KOPT-K1 (cell line): ENCODE data around the gene SH3PXD2B.
"Not testable (repeated sequence)": the region's sequence is repeated elsewhere in the genome, so short reads cannot be mapped to it uniquely, and the experiment has no call there.

Source experiments
- H3K27ac ChIP-seq: fragments of 200-600 bp; sonication (generic); 2 replicates; pipeline ENCODE4 v1.5.1; 2016; ENCODE audit warnings: antibody characterized with exemption, mild to moderate bottlenecking, low read depth, low read length; ENCODE audit not compliant: poor library complexity, severe bottlenecking
- H3K36me3 ChIP-seq: fragments of 200-600 bp; sonication (generic); 2 replicates; pipeline ENCODE4 v1.5.1; 2017; ENCODE audit warnings: antibody characterized with exemption, mild to moderate bottlenecking, low read length, moderate library complexity; ENCODE audit not compliant: insufficient read depth
- H3K9me3 ChIP-seq: fragments of 200-600 bp; sonication (generic); 2 replicates; pipeline ENCODE4 v1.5.1; 2017; ENCODE audit warnings: antibody characterized with exemption, low read length, mild to moderate bottlenecking; ENCODE audit not compliant: insufficient read depth, poor library complexity, severe bottlenecking

The SH3PXD2B gene

DNA sequence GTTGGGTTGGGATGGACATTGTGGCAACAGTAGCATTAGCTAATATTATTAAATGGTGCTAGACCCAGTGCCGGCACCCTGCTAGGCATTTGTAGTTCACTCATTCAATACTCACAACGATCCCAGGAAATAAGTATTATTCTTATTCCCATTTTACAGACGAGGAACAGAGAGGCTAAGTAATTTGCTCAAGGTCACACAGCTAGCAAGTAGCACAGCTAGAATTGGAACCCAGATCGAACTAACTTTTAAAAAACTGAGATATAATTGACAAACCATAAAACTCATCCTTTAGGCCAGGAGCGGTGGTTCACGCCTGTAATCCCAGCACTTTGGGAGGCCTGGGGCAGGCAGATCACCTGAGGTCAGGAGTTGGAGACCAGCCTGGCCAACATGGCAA, 79.5 kb downstream of the SH3PXD2B start:
- peaks cover 18% of the 10 kb centered on the region for H3K9me3 ChIP-seq
- H3K27ac ChIP-seq = no peak overlapping the region
- no peaks in the 10 kb centered on the region for H3K36me3 ChIP-seq

DNA sequence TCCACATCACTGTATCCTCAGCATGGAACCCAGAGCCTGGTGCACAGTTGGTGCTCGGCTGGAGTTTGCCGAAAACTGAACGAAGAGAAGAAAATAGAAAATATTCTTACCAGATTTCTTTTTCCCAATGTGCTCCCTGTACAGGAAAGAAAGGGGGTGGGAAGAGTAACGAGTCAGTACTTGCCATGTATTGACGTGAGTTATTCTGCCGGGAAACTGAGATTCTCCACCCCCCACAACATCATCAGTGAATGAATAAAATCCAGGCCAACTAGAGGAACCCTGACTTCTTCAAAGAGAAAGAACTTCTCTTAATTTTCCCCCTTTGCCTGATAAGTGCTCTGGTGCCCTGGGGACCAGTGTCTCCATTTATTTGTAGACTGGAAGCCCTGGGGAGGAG, 80.6 kb downstream of the SH3PXD2B start:
- no peaks in the 10 kb centered on the region for H3K36me3 ChIP-seq
- H3K9me3 ChIP-seq = peaks cover 18% of the 10 kb centered on the region
- no peak overlapping the region for H3K27ac ChIP-seq

DNA sequence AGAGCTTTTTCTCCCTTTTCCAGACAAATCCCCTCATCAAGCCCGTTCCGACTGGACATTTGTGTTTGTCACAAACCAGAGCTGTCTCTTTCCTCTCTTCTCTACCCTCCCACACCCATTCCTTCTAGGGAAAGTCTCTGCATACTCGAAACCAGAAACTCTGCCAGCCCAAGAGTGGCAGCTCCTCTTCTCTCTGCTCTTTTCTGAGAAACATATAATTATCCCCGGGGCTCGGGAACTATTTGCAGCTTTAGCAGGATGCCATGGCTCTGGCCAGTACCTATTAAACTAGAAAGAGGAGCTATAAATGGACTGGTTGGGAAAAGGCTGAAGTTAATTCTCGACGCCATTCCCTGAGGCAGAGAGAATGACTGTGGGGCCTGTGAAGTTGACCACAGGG, 82.6 kb downstream of the SH3PXD2B start:
- Histone ChIP-seq H3K9me3 (peaks cover 18% of the 10 kb centered on the region), H3K36me3 (no peaks in the 10 kb centered on the region), H3K27ac (no peak overlapping the region)

DNA sequence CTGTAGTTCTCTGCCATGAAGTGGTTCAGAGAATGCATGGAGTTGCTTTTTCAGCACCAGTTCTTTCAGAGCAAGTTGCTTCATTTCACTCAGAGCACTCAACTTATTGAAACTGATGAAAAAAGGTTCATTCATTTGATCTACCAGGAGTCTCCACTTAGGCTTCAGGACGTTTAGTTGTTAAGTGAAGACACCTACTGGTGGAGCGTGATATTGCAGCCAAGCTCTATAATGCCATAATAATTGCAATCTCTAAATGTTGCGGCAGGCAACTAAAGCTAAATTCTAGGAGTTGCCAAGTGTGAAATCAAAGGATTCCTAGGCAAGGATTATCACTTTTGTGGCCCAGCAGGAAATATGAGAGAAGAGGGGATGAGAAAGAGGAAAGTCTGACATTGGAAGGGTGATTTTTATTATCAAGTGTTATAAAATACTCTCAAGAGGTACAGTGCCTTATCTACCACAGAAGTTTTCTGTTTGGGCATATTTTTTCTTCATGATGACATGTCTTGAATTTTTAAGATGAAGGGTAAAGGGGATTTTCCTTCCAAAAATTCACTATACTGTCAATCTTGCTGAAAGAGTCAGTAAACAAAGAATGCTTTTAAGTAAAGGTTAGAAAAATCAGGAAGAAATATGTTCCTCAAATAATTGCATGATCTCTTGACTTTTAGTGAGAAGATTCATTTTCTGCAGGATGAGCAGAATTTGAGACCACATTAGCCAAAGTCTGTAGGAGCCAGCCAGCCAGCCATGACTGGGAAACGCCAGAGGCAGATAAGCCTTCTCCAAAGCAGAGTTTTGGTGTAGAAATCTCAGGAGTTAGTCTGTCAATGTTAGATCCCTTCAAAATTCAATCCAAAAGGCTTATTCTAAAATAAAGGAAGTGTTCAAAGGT, 83.4 kb downstream of the SH3PXD2B start:
- H3K36me3 ChIP-seq = no peaks in the 10 kb centered on the region
- H3K27ac ChIP-seq = no peak overlapping the region
- peaks cover 18% of the 10 kb centered on the region for H3K9me3 ChIP-seq

DNA sequence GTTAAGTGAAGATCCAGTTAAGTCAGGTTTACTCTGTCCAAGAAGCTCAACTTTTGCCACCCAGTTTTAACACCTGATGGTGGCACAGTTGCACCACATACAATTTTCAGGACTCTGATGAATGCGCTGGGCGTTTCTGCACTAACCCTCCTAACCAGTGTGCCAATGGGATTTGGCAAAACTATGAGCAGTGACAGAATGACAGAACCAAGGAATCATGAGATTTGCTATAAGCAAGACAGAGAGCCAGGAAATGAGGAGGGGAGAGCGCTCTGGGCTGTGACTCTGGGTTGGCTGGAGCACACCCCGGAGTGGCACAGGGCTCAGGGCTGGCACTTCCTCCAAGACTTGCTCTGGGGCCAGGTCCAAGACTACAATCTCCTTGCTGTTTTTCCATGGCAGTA, 84.1 kb downstream of the SH3PXD2B start:
- no peak overlapping the region for H3K27ac ChIP-seq
- H3K9me3 ChIP-seq = peaks cover 18% of the 10 kb centered on the region
- H3K36me3 ChIP-seq = no peaks in the 10 kb centered on the region

DNA sequence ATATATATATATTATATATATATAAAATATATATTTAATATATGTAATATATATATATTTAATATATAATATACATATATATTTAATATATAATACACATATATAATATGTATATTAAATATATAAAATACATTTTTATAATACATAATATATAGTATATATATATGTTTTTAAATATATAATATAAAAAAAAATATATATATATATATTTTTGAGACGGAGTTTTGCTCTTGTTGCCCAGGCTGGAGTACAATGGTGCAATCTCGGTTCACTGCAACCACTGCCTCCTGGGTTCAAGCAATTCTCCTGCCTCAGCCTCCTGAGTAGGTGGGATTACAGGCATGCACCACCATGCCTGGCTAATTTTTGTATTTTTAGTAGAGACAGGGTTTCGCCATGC, 85.6 kb downstream of the SH3PXD2B start:
- H3K9me3 ChIP-seq = peaks cover 18% of the 10 kb centered on the region
- H3K27ac ChIP-seq, H3K36me3 ChIP-seq: not testable (repeated sequence)

DNA sequence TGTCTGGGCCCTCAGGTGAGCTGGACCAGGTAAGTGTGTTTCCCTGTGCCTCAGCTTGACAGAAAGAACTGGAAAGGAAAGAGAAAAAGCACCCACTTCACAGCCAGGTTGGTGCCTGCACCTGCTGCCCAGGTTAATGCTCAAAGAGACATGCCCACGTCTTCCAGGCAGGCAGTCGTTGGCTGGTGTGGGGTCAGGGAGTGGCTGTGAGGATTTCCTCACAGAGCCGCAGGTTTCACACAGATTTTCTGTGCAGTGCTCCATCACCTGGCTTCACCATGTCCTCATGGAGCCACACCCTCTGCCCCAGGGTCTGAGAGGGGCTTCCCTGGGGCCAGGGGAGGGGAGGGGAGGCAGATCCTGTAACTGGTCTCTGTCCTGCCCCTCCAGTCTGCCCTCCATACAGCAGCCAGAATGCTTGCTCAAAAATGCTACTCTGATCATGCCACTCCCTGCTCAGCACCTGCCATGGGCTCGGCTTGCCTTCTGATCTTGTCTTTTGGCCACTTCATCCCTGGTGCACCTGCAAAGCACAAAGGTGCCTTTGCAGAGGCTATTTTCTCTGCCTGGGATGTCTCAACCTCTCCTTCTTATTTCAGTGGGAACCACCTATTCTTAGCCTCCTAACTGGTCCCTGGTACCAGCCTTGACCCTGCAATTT, 88.2 kb downstream of the SH3PXD2B start:
- Histone ChIP-seq H3K36me3 (no peaks in the 10 kb centered on the region), H3K27ac (no peak overlapping the region), H3K9me3 (peaks cover 10% of the 10 kb centered on the region)

DNA sequence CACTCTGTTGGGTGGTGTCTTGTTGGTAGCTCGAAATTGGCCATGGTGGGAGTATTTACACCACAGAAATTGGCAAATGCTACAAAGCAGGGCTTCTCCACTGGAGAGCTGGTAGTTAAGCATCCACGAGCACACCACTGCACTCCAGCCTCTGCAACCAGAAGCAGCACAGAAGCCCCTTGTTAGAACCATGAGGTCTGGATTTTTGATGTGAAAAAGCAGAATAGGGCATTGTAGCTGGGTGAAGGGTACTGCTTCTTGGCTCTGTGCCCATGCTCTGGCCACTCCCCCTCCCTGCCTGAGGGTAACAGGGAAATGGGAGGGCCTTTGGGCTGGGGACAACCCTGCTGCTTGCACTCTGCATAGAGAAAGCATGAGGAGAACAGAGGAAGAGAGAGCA, 89.6 kb downstream of the SH3PXD2B start:
- no peaks in the 10 kb centered on the region for H3K9me3 ChIP-seq
- no peak overlapping the region for H3K27ac ChIP-seq
- no peaks in the 10 kb centered on the region for H3K36me3 ChIP-seq

DNA sequence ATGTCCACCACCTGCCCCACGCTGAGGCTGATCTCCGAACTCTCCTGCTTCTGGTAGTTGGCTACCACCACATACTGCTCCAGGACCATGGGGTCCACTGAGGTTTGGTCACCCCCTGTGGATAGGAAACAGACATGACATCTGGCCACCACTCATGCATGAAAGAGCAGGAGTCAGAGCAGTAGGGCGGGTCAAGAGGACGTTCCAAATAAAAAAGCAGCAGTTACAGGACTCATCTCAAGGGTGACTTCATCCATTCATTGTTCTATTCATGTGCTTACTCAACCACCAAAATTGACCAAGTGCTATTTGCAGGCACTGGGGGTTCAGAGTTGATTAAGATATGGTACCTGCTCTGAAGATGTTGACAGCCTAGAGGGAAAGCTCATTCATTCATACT, 91.6 kb downstream of the SH3PXD2B start:
- H3K36me3 ChIP-seq = no peaks in the 10 kb centered on the region
- no peak overlapping the region for H3K27ac ChIP-seq
- H3K9me3 ChIP-seq = no peaks in the 10 kb centered on the region

DNA sequence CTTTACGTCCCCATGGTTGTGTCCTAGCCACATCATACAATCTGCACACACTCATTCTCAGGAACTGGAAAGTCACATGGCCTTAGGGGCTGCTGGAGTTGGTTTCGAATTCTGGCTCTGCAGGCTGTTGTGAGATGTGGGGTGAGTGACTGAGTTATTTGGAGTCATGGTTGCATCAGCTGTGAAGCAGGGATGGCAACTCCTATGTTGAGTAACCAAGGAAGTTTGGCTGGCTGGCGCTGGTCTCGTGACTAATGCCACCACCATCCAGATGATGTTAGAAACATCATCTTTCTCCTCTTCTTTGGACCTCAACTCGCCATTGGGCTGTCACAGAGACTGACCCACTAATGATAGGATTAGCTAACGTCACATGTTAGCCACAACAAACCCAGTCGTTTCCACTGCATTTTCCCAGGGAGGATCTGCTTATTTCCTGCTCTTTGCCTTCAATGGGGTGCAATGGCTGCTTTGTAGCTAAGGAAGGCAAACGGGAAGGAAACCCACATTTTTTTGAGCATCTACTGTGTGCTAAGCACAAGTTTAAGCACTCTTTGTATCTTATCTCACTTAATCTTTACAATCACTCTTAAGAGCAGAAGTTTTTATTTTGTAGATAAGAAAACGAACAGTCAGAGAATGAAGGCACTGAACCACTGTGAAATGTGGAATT, 92.6 kb downstream of the SH3PXD2B start:
- H3K27ac ChIP-seq = no peak overlapping the region
- no peaks in the 10 kb centered on the region for H3K36me3 ChIP-seq
- no peaks in the 10 kb centered on the region for H3K9me3 ChIP-seq

DNA sequence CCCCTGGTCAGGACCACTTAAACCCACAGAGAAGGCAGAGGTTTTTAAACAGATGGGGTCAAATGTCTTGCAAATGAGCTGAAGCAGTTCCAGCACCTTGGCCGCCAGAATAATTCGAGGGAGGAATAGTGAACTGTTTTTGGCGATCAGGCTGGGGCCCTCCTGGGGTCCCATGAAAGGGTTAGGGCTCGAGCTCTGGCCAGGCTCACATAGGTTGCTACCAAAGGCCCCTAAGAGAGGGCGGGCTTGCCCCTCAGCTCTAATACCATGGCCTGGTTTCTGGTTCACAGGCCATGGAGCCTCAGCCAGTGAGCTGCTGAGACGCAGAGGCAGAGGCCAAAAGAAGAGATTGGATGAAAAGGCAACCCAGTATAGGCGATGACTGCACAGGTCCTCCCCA, 96.0 kb downstream of the SH3PXD2B start:
- H3K27ac ChIP-seq = no peak overlapping the region
- no peaks in the 10 kb centered on the region for H3K9me3 ChIP-seq
- no peaks in the 10 kb centered on the region for H3K36me3 ChIP-seq

DNA sequence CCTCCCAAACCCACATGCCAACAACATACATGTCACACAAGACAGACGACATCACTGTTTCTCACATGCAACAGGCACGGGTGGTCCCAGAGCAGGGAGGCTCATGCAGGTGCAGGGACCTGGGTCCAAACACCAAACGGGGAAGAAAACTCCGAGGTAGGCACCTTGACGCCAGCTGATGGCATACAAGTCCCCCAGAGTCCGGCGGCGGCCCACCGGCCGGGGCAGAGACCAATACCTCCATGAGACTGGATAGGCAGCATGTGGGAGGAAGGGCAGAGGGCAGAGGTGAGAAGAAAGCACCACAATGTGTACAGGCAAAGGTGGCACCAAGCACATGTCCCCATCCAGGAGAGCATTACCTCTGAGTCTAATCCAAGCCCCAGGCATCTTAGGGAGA, 97.8 kb downstream of the SH3PXD2B start:
- Histone ChIP-seq H3K27ac (no peak overlapping the region), H3K9me3 (no peaks in the 10 kb centered on the region), H3K36me3 (no peaks in the 10 kb centered on the region)

DNA sequence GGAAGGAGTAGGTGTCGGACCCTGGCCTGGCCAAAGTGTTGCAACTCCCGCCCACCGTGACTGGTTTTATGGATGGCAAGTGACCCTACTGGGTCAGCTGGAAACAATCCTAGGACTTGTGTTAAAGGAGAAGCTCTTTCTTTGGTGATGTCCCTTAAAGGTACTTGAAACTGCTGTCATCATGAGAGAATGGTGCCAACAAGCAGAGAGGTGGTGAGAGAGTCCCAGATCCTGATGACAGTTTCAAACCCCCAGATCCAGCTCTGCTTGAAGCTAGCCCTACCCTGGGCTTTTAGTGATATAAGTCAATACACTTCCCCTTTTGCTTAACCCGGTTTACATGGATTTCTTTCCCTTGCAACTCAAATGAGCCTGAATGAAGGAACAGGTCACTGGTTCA, 98.3 kb downstream of the SH3PXD2B start:
- no peaks in the 10 kb centered on the region for H3K36me3 ChIP-seq
- H3K9me3 ChIP-seq = no peaks in the 10 kb centered on the region
- no peak overlapping the region for H3K27ac ChIP-seq

DNA sequence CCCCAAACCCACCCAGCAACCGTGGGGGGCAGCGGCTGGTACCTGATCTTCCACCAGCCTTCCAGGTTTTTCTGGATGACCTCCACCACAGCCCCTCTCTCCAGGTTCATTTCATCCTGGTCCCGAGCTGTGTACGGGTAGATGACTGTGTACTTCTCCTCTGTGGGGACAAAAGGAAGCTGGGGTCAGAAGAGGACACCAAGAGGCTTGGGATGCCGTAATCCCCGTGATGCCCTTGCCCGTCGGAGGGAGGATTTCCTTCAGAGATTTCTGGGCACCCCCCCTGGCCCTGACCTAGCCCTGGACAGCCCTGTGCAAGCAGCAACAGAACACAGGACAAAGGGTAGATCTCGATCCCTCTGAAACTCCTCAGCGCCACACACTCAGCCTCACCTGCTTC, 100.5 kb downstream of the SH3PXD2B start:
- H3K36me3 ChIP-seq = no peaks in the 10 kb centered on the region
- no peaks in the 10 kb centered on the region for H3K9me3 ChIP-seq
- no peak overlapping the region for H3K27ac ChIP-seq

DNA sequence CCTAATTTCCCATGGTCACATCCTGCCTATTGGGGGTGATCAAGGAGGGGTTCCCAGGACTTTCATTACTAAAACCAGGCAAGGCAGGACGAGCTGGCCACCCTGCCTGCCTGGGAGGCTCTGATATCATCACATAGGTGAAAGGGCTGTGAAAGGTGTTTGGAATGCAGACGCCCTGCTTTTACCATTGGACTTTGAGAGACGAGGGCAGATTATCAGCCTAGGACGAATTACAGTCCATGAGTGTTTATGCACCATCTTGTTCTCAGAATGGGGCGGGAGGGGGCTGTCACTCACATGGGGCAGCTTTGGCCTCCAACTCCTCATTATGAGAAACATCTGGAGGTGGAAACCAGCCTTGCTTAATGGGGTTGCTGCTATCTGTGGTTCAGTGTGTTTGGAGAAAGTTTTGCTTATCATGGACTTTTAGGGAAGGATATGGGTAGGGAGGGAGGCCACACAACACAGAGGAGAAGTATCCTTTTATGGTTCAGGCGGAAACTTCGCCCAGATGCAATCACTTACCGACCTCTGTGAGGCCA, 101.0 kb downstream of the SH3PXD2B start:
- H3K36me3 ChIP-seq = no peaks in the 10 kb centered on the region

More for the DNA sequence above, 101.0 kb downstream of the SH3PXD2B start:
- Histone ChIP-seq H3K9me3 (no peaks in the 10 kb centered on the region), H3K27ac (no peak overlapping the region)
